Stimulated activated CD8-positive, alpha-beta memory T cell treated with anti-CD3 and anti-CD28 coated beads, Interleukin-12 subunit alpha, Interleukin-12 subunit beta, amount 100 ng/mL, for 1 hour (primary cell): ENCODE data around the gene IFNGR2.
"Not testable (repeated sequence)": the region's sequence is repeated elsewhere in the genome, so short reads cannot be mapped to it uniquely, and the experiment has no call there.

Source experiments
- DNase-seq: peaks from one replicate; pipeline ENCODE4 v3.0.0-alpha.2; 2020; ENCODE audit warnings: low read depth

The IFNGR2 gene

GRCh38 chr21:33402001-33402979 is 923 bp upstream of the IFNGR2 start:
- no peak for DNase-seq

GRCh38 chr21:33403786-33404585 is 773 bp downstream of the IFNGR2 start:
- DNase-seq, result no peak

GRCh38 chr21:33406493-33406892 is 3.3 kb downstream of the IFNGR2 start:
- no peak for DNase-seq

- DNase-seq, result no peak
Observed at GRCh38 chr21:33411949-33412430, 8.8 kb downstream of the IFNGR2 start.

- not testable (repeated sequence) for DNase-seq
Observed at GRCh38 chr21:33412439-33412831, 9.2 kb downstream of the IFNGR2 start.

- DNase-seq, result no peak
Observed at GRCh38 chr21:33412832-33413519, 9.8 kb downstream of the IFNGR2 start.

GRCh38 chr21:33414068-33414467 is 10.9 kb downstream of the IFNGR2 start:
- no peak for DNase-seq

GRCh38 chr21:33414926-33415325 is 11.7 kb downstream of the IFNGR2 start:
- no peak for DNase-seq

- DNase-seq, result no peak
Observed at GRCh38 chr21:33418691-33419090, 15.5 kb downstream of the IFNGR2 start.

GRCh38 chr21:33419538-33420123 is 16.4 kb downstream of the IFNGR2 start:
- no peak for DNase-seq

GRCh38 chr21:33421713-33422393 is 18.6 kb downstream of the IFNGR2 start:
- no peak for DNase-seq

- DNase-seq, result no peak
Observed at GRCh38 chr21:33424214-33424613, 21.0 kb downstream of the IFNGR2 start.

- DNase-seq, result no peak
Observed at GRCh38 chr21:33425825-33426224, 22.6 kb downstream of the IFNGR2 start.

GRCh38 chr21:33427051-33427450 is 23.8 kb downstream of the IFNGR2 start:
- DNase-seq, result no peak

- DNase-seq, result no peak
Observed at GRCh38 chr21:33428669-33429068, 25.5 kb downstream of the IFNGR2 start.

GRCh38 chr21:33430858-33431257 is 27.6 kb downstream of the IFNGR2 start:
- no peak for DNase-seq

GRCh38 chr21:33432496-33432895 is 29.3 kb downstream of the IFNGR2 start:
- DNase-seq, result no peak

GRCh38 chr21:33433001-33433400 is 29.8 kb downstream of the IFNGR2 start:
- no peak for DNase-seq

GRCh38 chr21:33433425-33434114 is 30.4 kb downstream of the IFNGR2 start:
- DNase-seq, result no peak

- DNase-seq, result no peak
Observed at GRCh38 chr21:33434770-33435360, 31.7 kb downstream of the IFNGR2 start.
